ENCODE measurements around the gene GALNT2.

Gene GALNT2

DNA sequence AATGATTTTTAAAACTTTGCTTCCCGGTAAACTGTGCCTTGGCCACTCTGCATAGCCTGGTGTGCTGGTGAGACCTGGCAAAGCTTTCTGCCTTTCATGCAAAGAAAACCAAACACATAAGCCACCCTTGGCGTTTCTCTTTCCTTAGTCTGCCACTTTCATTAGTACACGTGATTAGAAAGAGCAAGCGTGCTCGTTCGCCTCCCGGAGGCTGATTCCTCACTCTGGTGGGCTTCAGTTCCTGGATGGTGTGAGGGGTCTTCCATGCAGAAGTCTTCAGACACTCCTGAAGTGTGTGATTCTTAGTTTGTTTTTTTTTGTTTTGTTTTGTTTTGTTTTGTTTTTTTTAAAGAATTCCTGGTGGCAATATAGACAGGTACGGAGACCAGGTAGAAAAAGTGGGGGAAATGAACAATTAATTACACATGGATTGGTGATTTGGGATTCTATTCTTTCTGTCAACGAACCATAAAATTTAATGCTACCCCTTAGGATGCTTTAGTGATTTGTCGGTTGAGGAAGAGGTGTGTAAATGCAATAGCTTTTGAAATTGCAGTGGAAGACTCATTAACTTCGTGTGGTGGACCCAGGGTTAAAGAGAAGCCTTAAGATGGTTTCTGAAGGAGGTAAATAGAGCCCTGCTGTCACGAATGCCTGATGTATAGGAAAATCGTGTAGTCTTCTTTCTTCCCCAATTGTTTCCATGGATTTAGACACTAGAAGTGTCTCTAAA is 2.1 kb downstream of the GALNT2 start:
- H3K27me3 ChIP-seq (ENCODE audit: insufficient read depth, low read depth, severe bottlenecking): no peaks in the 10 kb centered on the region
- TF ChIP-seq, protein P1, sequence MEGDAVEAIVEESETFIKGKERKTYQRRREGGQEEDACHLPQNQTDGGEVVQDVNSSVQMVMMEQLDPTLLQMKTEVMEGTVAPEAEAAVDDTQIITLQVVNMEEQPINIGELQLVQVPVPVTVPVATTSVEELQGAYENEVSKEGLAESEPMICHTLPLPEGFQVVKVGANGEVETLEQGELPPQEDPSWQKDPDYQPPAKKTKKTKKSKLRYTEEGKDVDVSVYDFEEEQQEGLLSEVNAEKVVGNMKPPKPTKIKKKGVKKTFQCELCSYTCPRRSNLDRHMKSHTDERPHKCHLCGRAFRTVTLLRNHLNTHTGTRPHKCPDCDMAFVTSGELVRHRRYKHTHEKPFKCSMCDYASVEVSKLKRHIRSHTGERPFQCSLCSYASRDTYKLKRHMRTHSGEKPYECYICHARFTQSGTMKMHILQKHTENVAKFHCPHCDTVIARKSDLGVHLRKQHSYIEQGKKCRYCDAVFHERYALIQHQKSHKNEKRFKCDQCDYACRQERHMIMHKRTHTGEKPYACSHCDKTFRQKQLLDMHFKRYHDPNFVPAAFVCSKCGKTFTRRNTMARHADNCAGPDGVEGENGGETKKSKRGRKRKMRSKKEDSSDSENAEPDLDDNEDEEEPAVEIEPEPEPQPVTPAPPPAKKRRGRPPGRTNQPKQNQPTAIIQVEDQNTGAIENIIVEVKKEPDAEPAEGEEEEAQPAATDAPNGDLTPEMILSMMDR (IDR thresholded peaks at IDR 0.05; ENCODE audit: low read depth, low read length): no peak
- H3K9me3 ChIP-seq (ENCODE audit: severe bottlenecking): no peaks in the 10 kb centered on the region
- H3K4me3 ChIP-seq (ENCODE audit: low read depth, low read length): no peak overlapping the region
- no peak for DNase-seq
- H3K36me3 ChIP-seq: no peaks in the 10 kb centered on the region
- no peak overlapping the region for H3K27ac ChIP-seq

- no peak overlapping the region for H3K4me3 ChIP-seq (ENCODE audit: low read depth, low read length)
- H3K36me3 ChIP-seq: no peaks in the 10 kb centered on the region
- TF ChIP-seq, protein P1 (IDR thresholded peaks at IDR 0.05; ENCODE audit: low read depth, low read length): no peak
- no peak overlapping the region for H3K27ac ChIP-seq
- H3K9me3 ChIP-seq (ENCODE audit: severe bottlenecking): no peaks in the 10 kb centered on the region
- DNase-seq: no peak
- no peaks in the 10 kb centered on the region for H3K27me3 ChIP-seq (ENCODE audit: insufficient read depth, low read depth, severe bottlenecking)
Measured at GRCh38 chr1:230069796-230070195, 2.8 kb downstream of the GALNT2 start.

GRCh38 chr1:230070321-230071208 is 3.5 kb downstream of the GALNT2 start:
- Histone ChIP-seq H3K36me3 (no peaks in the 10 kb centered on the region), H3K27ac (no peak overlapping the region), H3K4me3 (ENCODE audit: low read depth, low read length) (no peak overlapping the region), H3K9me3 (ENCODE audit: severe bottlenecking) (no peaks in the 10 kb centered on the region), H3K27me3 (ENCODE audit: insufficient read depth, low read depth, severe bottlenecking) (no peaks in the 10 kb centered on the region)
- no peak for DNase-seq
- TF ChIP-seq, protein P1 (IDR thresholded peaks at IDR 0.05; ENCODE audit: low read depth, low read length): no peak

- Histone ChIP-seq H3K4me3 (ENCODE audit: low read depth, low read length) (no peak overlapping the region), H3K27ac (no peak overlapping the region), H3K36me3 (no peaks in the 10 kb centered on the region), H3K9me3 (ENCODE audit: severe bottlenecking) (no peaks in the 10 kb centered on the region), H3K27me3 (ENCODE audit: insufficient read depth, low read depth, severe bottlenecking) (no peaks in the 10 kb centered on the region)
- TF ChIP-seq, protein P1 (IDR thresholded peaks at IDR 0.05; ENCODE audit: low read depth, low read length): no peak
- DNase-seq: no peak
Measured at GRCh38 chr1:230071316-230071715, 4.3 kb downstream of the GALNT2 start.

DNA sequence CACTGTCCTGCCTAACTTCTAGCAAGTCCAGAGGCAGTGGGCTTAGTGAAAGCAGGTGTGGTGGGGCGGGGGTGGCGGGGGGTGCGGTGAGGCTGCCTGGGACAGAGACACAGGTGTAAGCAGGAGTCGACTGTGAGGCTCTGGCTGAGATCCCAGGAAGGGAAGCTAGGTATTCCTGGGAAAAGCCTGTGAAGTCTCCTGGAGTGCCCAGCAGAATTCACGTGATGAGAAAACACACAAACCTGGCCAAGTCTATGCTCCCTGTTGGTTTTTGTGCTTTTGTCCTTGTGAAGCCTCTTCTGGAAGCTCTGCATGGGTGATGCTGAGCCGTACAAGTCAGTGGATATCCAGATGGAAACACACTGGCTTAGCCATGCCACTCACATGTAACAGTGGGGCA is 5.3 kb downstream of the GALNT2 start:
- no peak for DNase-seq
- Histone ChIP-seq H3K9me3 (ENCODE audit: severe bottlenecking) (no peaks in the 10 kb centered on the region), H3K36me3 (no peaks in the 10 kb centered on the region), H3K27me3 (ENCODE audit: insufficient read depth, low read depth, severe bottlenecking) (no peaks in the 10 kb centered on the region), H3K27ac (no peak overlapping the region), H3K4me3 (ENCODE audit: low read depth, low read length) (no peak overlapping the region)
- TF ChIP-seq, protein P1 (IDR thresholded peaks at IDR 0.05; ENCODE audit: low read depth, low read length): no peak
